HEK293 (cell line): ENCODE results near the gene FHIT.
"Not testable (repeated sequence)": the region's sequence is repeated elsewhere in the genome, so short reads cannot be mapped to it uniquely, and the experiment has no call there.

ENCODE experiments used
- CTCF ChIA-PET: fragments of 350-600 bp; formaldehyde crosslinking; extraction: SDS; loops from one replicate; lab custom pipeline; 2021; ENCODE audit warnings: antibody characterized with exemption; lab: Yijun Ruan, JAX
- POLR2A ChIA-PET: fragments of 300-600 bp; formaldehyde crosslinking; extraction: SDS; loops from one replicate; lab custom pipeline; 2020; ENCODE audit warnings: antibody characterized with exemption, inconsistent platforms; lab: Yijun Ruan, JAX
- H3K27ac ChIP-seq: fragments of 200-500 bp; sonication (Bioruptor generic); 2 replicates; pipeline ENCODE4 v1.5.1; 2014; ENCODE audit warnings: low read depth, low read length, control low read depth, inconsistent platforms; ENCODE audit errors: extremely low read depth
- H3K36me3 ChIP-seq, 2 experiments: fragments of 200-500 bp in 1 of 2; sonication (Bioruptor generic) in 1 of 2; 1 replicate in 1 of 2; 2 replicates in 1 of 2; pipeline ENCODE4 v1.5.1; 2014 to 2017; ENCODE audit warnings: inconsistent platforms in 2 of 2, low read length in 2 of 2; ENCODE audit not compliant: control insufficient read depth in 2 of 2, insufficient read depth in 1 of 2
- H3K4me1 ChIP-seq: fragments of 200-500 bp; sonication (Bioruptor generic); 2 replicates; pipeline ENCODE4 v1.5.1; 2014; ENCODE audit warnings: mild to moderate bottlenecking, low read length, inconsistent platforms; ENCODE audit not compliant: control insufficient read depth, insufficient read depth
- H3K4me3 ChIP-seq: 2 replicates; pipeline ENCODE4 v1.5.1; 2011; ENCODE audit warnings: low read depth, mild to moderate bottlenecking, control low read depth, low read length, moderate library complexity
- H3K9me3 ChIP-seq: fragments of 200-500 bp; sonication (Bioruptor generic); 2 replicates; pipeline ENCODE4 v1.5.1; 2014; ENCODE audit warnings: low read depth, low read length, inconsistent platforms; ENCODE audit not compliant: control insufficient read depth, insufficient read depth
- BCL6B ChIP-seq: fragments of 450-650 bp; formaldehyde crosslinking; IDR thresholded peaks from 2 replicates; pipeline ENCODE4 v1.5.1; 2017; ENCODE audit warnings: missing biosample characterization, missing genetic modification characterization
- GLIS1 ChIP-seq: fragments of 450-650 bp; formaldehyde crosslinking; IDR thresholded peaks from 2 replicates; pipeline ENCODE4 v1.5.1; 2016; ENCODE audit warnings: missing biosample characterization, missing genetic modification characterization
- IKZF3 ChIP-seq: fragments of 450-650 bp; IDR thresholded peaks from 2 replicates; pipeline ENCODE4 v1.5.0; 2018; ENCODE audit warnings: missing biosample characterization, mild to moderate bottlenecking, missing genetic modification characterization, moderate library complexity
- PRDM6 ChIP-seq: fragments of 450-650 bp; formaldehyde crosslinking; IDR thresholded peaks from 2 replicates; pipeline ENCODE4 v1.5.1; 2017; ENCODE audit warnings: missing biosample characterization, missing genetic modification characterization
- YY1 ChIP-seq: fragments of 450-650 bp; formaldehyde crosslinking; IDR thresholded peaks from 2 replicates; pipeline ENCODE4 v1.5.1; 2018; ENCODE audit warnings: missing biosample characterization, missing genetic modification characterization
- ZBTB26 ChIP-seq: fragments of 450-650 bp; formaldehyde crosslinking; optimal IDR thresholded peaks from 2 replicates; pipeline ENCODE3; 2016; ENCODE audit warnings: missing biosample characterization, mild to moderate bottlenecking, missing genetic modification characterization
- ZBTB8A ChIP-seq: fragments of 450-650 bp; formaldehyde crosslinking; IDR thresholded peaks from 2 replicates; pipeline ENCODE4 v1.5.1; 2016; ENCODE audit warnings: missing biosample characterization, missing genetic modification characterization
- ZFP41 ChIP-seq: fragments of 450-650 bp; formaldehyde crosslinking; IDR thresholded peaks from 2 replicates; pipeline ENCODE4 v1.5.1; 2016; ENCODE audit warnings: missing biosample characterization, missing genetic modification characterization, borderline replicate concordance
- ZIC2 ChIP-seq: fragments of 450-650 bp; formaldehyde crosslinking; IDR thresholded peaks from 2 replicates; pipeline ENCODE4 v1.5.1; 2016; ENCODE audit warnings: missing biosample characterization, missing genetic modification characterization
- ZNF148 ChIP-seq: fragments of 450-650 bp; formaldehyde crosslinking; IDR thresholded peaks from 2 replicates; pipeline ENCODE4 v1.5.0; 2017; ENCODE audit warnings: missing biosample characterization, missing genetic modification characterization, borderline replicate concordance
- ZNF266 ChIP-seq: fragments of 450-650 bp; formaldehyde crosslinking; IDR thresholded peaks from 2 replicates; pipeline ENCODE4 v1.5.1; 2016; ENCODE audit warnings: missing biosample characterization, missing genetic modification characterization, low read depth
- ZNF350 ChIP-seq: fragments of 450-650 bp; formaldehyde crosslinking; IDR thresholded peaks from 2 replicates; pipeline ENCODE4 v1.5.0; 2017; ENCODE audit warnings: missing biosample characterization, mild to moderate bottlenecking, missing genetic modification characterization
- ZNF37A ChIP-seq: fragments of 450-650 bp; IDR thresholded peaks from 2 replicates; pipeline ENCODE4 v1.5.1; 2018; ENCODE audit warnings: missing biosample characterization, missing genetic modification characterization
- ZNF433 ChIP-seq: fragments of 450-650 bp; formaldehyde crosslinking; IDR thresholded peaks from 2 replicates; pipeline ENCODE4 v1.5.1; 2016; ENCODE audit warnings: missing biosample characterization, missing genetic modification characterization, low read depth
- ZNF521 ChIP-seq: fragments of 450-650 bp; formaldehyde crosslinking; IDR thresholded peaks from 2 replicates; pipeline ENCODE4 v1.5.1; 2017; ENCODE audit warnings: missing biosample characterization, mild to moderate bottlenecking, missing genetic modification characterization
- ZNF544 ChIP-seq: fragments of 450-650 bp; formaldehyde crosslinking; IDR thresholded peaks from 2 replicates; pipeline ENCODE4 v1.5.0; 2017; ENCODE audit warnings: missing biosample characterization, missing genetic modification characterization
- ZNF580 ChIP-seq: fragments of 450-650 bp; formaldehyde crosslinking; IDR thresholded peaks from 2 replicates; pipeline ENCODE4 v1.5.1; 2016; ENCODE audit warnings: missing biosample characterization, missing genetic modification characterization
- ZNF585B ChIP-seq: fragments of 450-650 bp; formaldehyde crosslinking; IDR thresholded peaks from 2 replicates; pipeline ENCODE4 v1.5.1; 2016; ENCODE audit warnings: missing biosample characterization, missing genetic modification characterization
- ZNF610 ChIP-seq: fragments of 450-650 bp; formaldehyde crosslinking; IDR thresholded peaks from 2 replicates; pipeline ENCODE4 v1.5.1; 2016; ENCODE audit warnings: missing biosample characterization, missing genetic modification characterization, borderline replicate concordance
- ZNF707 ChIP-seq: fragments of 450-650 bp; formaldehyde crosslinking; IDR thresholded peaks from 2 replicates; pipeline ENCODE4 v1.5.1; 2016; ENCODE audit warnings: missing biosample characterization, missing genetic modification characterization
- ZNF768 ChIP-seq: fragments of 450-650 bp; formaldehyde crosslinking; IDR thresholded peaks from 2 replicates; pipeline ENCODE4 v1.5.1; 2018; ENCODE audit warnings: missing biosample characterization, mild to moderate bottlenecking, missing genetic modification characterization
- ZNF791 ChIP-seq: fragments of 450-650 bp; formaldehyde crosslinking; IDR thresholded peaks from 2 replicates; pipeline ENCODE4 v1.5.1; 2016; ENCODE audit warnings: missing biosample characterization, missing genetic modification characterization

Gene FHIT

GRCh38 chr3:59936472-59936871 lies 1314.8 kb downstream of the FHIT start:
- TF ChIP-seq ZNF707 (tag by site-specific recombination): no peak
- TF ChIP-seq ZNF580 (tag by site-specific recombination): no peak
- TF ChIP-seq, all 188 proteins: peak for 0
- POLR2A ChIA-PET: no interaction called here
- Histone ChIP-seq H3K9me3 (no peaks in the 10 kb centered on the region), H3K36me3 (no peaks in the 10 kb centered on the region), H3K4me3 (no peak overlapping the region), H3K4me1 (no peaks in the 10 kb centered on the region), H3K27ac (no peak overlapping the region)
- CTCF ChIA-PET: no interaction called here

- no peak for TF ChIP-seq YY1 (tag by site-specific recombination)
- no peak for TF ChIP-seq ZNF521 (tag by site-specific recombination)
- TF ChIP-seq GLIS1: no peak
- TF ChIP-seq IKZF3: no peak
- TF ChIP-seq ZBTB8A (tag by site-specific recombination): no peak
- TF ChIP-seq ZNF433 (tag by site-specific recombination): no peak
- no peak for TF ChIP-seq ZNF148 (tag by site-specific recombination)
- no peak for TF ChIP-seq ZBTB26
- no peak for TF ChIP-seq ZNF266 (tag by site-specific recombination)
- no peak for TF ChIP-seq ZIC2
- no peak for TF ChIP-seq ZNF544 (tag by site-specific recombination)
- no peak for TF ChIP-seq ZNF768 (tag by site-specific recombination)
- TF ChIP-seq, all 188 proteins: peak for 0
- CTCF ChIA-PET: interaction anchor here (0.6 kb wide), 1 partner anchor 260 kb away, joined by 4 read pairs; no protein-coding TSS in a partner anchor
- Histone ChIP-seq H3K4me1 (no peaks in the 10 kb centered on the region), H3K4me3 (no peak overlapping the region), H3K27ac (no peak overlapping the region), H3K9me3 (no peaks in the 10 kb centered on the region), H3K36me3 (no peaks in the 10 kb centered on the region)
- POLR2A ChIA-PET: no interaction called here
These were observed 1316.2 kb downstream of the FHIT start for GRCh38 chr3:59935025-59935424.

GRCh38 chr3:59934560-59934959 lies 1316.7 kb downstream of the FHIT start:
- POLR2A ChIA-PET, H3K27ac ChIP-seq, H3K36me3 ChIP-seq, H3K4me3 ChIP-seq, H3K4me1 ChIP-seq, H3K9me3 ChIP-seq: not testable (repeated sequence)
- CTCF ChIA-PET: interaction anchor here (0.6 kb wide), 1 partner anchor 260 kb away, joined by 4 read pairs; no protein-coding TSS in a partner anchor

- Histone ChIP-seq H3K9me3 (no peaks in the 10 kb centered on the region), H3K27ac (no peak overlapping the region), H3K36me3 (no peaks in the 10 kb centered on the region), H3K4me3 (no peak overlapping the region), H3K4me1 (no peaks in the 10 kb centered on the region)
- POLR2A ChIA-PET: no interaction called here
- CTCF ChIA-PET: interaction anchor here (0.6 kb wide), 1 partner anchor 1166 kb away, joined by 3 read pairs; no protein-coding TSS in a partner anchor
- no peak for TF ChIP-seq ZNF585B (tag by site-specific recombination)
- no peak for TF ChIP-seq BCL6B (tag by site-specific recombination)
- no peak for TF ChIP-seq ZNF610 (tag by site-specific recombination)
- no peak for TF ChIP-seq YY1 (tag by site-specific recombination)
- TF ChIP-seq ZNF37A (tag by site-specific recombination): no peak
- TF ChIP-seq PRDM6 (tag by site-specific recombination): no peak
- TF ChIP-seq ZNF791: no peak
- TF ChIP-seq ZNF350 (tag by site-specific recombination): no peak
- TF ChIP-seq ZFP41 (tag by site-specific recombination): no peak
These were observed 1321.1 kb downstream of the FHIT start for GRCh38 chr3:59930170-59930569.
